GM19035 (cell line): ENCODE data around the gene MCTP1.

Source experiments
- ATAC-seq: cut with Tn5 transposase; IDR thresholded peaks from one replicate; pipeline ENCODE4 v1.9.1; 2021; ENCODE audit not compliant: unreplicated experiment

Gene MCTP1

DNA sequence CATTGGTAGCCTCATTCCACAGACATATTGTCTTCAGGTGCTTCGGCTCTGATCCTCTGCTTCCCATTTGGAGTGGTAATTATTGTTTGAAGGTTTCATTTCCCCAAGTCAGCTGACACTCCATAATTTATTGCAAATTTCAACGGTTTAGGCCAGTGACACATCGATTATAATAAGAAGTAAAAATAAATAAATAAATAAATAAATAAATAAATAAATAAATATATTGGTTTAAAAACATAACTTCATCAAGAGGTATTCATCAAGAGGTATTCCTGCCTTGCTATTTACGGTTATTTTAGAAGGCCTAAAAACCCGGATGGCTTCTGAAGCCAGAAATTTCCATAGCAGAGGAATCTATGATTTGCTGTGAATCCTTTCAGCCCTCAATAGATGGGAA is 393.3 kb downstream of the MCTP1 start:
- ATAC-seq: no peak

DNA sequence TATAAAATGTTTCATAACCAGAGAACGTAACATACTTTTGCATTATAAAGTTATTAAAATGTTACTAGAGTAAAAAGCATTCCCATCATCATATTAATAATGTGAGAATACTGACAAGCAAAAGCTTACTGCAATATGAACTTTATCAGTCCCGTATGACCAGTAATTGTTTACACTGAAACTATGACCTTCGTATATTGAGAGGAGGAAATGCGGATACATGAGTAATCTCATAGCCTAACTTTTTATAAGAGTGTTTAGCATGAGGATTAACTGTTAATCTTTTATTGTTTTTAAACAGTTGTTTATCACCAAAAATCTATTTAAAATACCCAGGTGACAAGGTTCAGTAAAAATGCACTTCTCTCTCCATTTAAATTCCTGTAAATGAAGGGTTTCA is 394.0 kb downstream of the MCTP1 start:
- no peak for ATAC-seq

DNA sequence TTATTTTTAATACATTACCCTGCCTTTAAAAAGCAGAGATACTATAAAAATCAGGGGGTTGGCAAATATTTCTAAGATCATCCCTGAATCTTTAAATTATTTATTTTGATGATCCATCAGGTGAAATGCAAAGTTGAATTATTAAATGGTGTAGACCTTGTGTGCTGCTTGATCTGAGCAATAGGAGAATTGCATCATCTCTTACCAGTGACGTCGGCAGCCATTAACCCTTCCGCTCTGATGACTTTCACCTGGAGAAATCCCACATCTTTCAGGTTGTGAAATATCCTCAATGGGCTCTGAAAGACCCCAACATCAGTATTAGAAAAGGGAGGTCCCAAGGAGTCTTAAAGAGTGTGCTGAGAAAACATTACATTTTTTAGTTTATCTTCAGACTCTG is 396.2 kb downstream of the MCTP1 start:
- ATAC-seq: no peak

DNA sequence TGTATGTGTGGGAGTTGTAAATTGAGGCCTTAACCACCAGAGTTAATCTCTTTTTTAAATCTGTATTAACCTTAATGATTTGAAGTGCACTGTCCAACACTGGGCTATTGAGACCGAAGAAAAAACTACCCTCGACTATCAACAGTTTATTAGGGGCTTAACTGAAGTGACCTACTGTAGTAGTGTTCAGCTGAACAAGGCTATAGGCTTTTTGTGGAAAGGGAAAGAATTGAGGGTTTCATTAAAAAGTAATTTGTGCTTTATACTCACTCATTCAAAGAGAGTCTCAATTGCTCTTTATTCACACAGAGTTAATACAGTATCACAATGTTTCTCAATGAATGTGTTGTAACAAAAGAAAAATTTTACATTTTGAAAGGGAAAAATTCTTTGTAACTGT is 399.0 kb downstream of the MCTP1 start:
- ATAC-seq: no peak

DNA sequence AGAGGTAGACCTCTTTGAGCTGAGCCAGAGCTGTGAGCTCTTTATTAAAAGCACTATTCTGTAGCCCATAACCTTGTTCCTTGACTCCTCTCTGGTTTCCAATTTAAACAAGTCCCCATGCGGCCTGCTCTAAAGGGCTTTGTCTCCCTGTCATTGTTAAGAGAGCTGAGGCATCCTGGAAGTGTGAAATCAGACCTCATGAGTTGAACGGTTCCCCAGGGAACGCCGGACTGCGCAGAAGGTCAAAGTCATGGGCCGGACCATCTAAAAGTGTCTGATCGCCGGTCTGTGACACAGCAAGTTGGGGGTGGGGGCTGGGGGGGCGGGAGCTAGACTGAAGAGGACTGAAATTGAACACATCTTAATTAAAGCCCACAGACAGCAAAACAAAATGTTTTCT is 400.6 kb downstream of the MCTP1 start:
- ATAC-seq: no peak

DNA sequence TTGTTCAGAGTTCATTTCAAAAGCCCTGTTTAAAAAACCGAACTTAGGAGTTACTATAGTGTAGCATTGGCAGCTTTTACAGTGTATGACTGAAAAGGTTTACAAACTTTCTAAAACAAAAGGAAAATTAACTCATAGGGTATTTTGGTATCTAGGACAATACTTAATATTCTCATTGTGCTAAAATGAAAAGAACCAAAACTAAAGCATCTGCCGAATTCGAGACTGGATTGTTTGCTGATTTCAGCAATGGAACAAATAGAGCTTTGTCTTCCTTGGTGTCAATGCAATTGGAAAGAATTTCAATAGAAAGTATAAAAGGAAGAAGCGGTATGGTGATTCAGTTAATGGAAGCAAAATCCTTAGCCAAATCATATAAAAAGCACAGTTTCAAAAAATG is 412.4 kb downstream of the MCTP1 start:
- ATAC-seq: no peak

DNA sequence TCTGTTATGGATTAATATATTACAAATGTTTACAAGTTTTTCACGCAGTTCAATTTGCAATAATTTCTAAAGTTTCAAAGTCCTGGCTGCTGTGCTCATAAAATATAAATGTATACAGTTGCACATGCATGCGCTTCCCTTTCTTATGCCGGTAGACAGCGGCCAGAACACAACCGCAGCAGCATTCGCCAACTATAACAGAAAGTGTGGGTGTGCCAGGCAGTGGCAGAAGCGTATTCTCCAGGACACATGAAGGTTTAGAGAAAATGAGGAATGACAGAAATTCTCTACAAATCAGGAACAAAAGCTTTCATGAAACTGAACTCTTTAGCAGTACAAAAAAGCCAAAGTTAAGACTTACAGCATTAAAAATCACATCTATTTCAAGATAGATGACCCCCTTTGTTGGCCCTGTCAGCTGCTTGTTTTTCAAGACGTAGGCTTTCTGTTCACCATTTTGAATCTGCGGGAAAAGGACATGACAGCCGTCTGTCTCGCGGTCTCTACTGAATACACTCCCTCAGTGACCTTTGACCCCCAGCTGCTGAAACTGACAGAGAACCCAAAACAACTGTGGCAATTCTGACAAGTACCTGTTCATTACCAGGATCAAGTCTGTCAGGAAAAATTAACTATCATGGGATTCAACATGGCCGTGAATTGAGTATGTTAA is 414.2 kb downstream of the MCTP1 start:
- no peak for ATAC-seq

- ATAC-seq: no peak
These were observed 415.0 kb downstream of the MCTP1 start for GRCh38 chr5:94869921-94870320.

GRCh38 chr5:94863951-94864350 is 420.9 kb downstream of the MCTP1 start:
- ATAC-seq: no peak

GRCh38 chr5:94857111-94857510 is 427.8 kb downstream of the MCTP1 start:
- no peak for ATAC-seq

- no peak for ATAC-seq
These were observed 428.6 kb downstream of the MCTP1 start for GRCh38 chr5:94856257-94856800.

- ATAC-seq: no peak
These were observed 429.4 kb downstream of the MCTP1 start for GRCh38 chr5:94855543-94855942.

DNA sequence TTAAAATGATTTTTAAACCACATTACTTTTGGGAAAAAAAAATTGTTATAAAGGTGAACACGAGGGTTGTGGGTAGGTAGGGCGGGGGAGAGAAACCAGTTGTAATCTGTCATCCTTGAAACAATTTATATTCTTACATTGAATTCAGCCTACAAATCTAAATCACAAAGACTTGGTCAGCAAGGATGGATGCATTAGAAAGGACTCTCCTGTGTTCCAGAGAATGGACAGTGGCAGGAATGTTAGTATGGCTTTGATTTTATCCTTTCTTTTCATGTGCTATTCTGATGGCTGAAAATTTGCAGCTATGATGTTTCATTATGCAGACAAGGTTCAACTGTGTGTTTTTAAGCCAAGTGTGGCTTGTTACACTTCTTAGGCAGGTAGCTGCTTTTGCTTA is 431.8 kb downstream of the MCTP1 start:
- no peak for ATAC-seq

DNA sequence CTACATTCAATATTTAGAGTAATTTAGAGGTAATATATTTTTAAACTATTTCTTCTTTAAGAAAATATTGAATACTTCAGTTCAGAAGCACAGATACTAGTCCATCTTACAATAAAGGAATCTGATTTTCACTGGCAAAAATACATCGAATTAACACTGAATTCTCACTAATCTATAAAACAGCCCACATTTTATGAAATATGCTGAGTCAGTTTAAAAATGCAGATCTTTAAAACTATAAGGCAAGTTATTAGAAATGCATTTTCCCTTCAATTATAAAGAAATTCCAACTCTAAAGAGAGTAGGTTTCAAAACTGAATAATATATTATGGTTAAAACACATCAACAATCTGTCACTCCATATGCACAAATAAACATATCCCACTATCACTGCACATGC is 433.9 kb downstream of the MCTP1 start:
- ATAC-seq: no peak

- peak; percentile 93 for ATAC-seq
These were observed 434.8 kb downstream of the MCTP1 start for GRCh38 chr5:94849821-94850736.

- ATAC-seq: no peak
These were observed 435.6 kb downstream of the MCTP1 start for GRCh38 chr5:94849324-94849723.

GRCh38 chr5:94847726-94848125 is 437.2 kb downstream of the MCTP1 start:
- no peak for ATAC-seq

- ATAC-seq: no peak
These were observed 437.9 kb downstream of the MCTP1 start for GRCh38 chr5:94847019-94847418.

DNA sequence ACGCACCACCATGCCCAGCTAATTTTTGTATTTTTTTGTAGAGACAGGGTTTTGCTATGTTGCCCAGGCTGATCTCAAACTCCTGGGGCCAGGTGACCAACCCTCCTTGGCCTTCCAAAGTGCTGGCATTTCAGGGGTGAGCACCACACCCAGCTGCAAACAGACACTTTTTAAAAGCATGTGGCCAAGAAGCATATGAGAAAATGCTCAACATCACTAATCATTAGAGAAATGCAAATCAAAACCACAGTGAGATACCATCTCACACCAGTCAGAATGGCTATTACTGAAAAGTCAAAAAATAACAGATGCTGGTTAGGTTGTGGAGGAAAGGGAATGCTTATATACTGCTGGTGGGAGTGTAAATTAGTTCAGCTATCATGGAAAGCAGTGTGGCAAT is 439.2 kb downstream of the MCTP1 start:
- peak; percentile 45 for ATAC-seq

DNA sequence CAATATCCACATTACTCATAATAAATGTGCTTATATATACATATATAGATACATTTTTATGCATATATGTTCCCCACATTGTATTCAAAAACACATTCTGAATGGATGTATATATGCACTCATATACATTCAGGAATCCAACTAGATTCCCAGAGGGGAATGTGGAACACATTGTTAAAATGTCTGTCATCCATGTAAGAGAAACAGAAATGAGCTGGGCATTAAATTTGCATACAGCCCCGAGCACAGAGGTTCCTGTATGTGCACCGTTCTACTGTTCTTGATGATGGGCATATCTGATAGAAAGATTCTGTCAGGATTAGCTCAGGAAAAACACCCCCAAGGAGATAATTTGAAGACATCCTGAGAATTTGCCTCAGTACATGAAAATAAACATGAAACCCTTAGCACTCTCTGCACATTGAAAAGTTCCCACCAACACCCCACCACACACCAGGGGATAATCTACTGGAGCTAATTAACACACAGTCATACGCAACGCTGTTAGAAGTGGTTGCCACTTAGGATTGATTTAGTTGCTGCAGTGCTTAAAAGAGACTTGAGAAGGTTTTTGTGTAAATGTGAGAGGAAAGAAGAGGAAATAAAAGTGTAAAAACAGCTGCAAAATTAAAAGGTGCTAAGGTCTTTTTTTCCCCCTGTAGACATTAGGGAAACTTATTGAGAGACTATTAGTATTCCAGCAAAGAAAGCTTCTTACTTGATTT is 443.1 kb downstream of the MCTP1 start:
- no peak for ATAC-seq

GRCh38 chr5:94833851-94834250 is 451.0 kb downstream of the MCTP1 start:
- ATAC-seq: no peak
